Thoracic aorta (tissue), 2 donors: ENCODE results near the gene UNCX. TPM values are rescaled to one million over a fixed set of nuclear protein-coding genes. Genes with fewer than 3 reads are reported as not detected.
"Not testable (repeated sequence)": the region's sequence is repeated elsewhere in the genome, so short reads cannot be mapped to it uniquely, and the experiment has no call there.

Experiments used
- ATAC-seq: fragments of 150-250 bp; one replicate; pipeline ENCODE4 v1.8.0; 2017; ENCODE audit warnings: low read depth; ENCODE audit not compliant: insufficient number of reproducible peaks, low FRiP score
- DNase-seq: peaks from one replicate; pipeline ENCODE4 v3.0.0-alpha.2; 2020; ENCODE audit warnings: low spot score
- H3K27ac ChIP-seq, 2 donors: fragments of 200-600 bp; sonication (generic); 1 replicate in 1 of 2; 2 replicates in 1 of 2; pipeline ENCODE4 v1.5.1; 2016; ENCODE audit warnings: mild to moderate bottlenecking in 2 of 2, moderate library complexity in 2 of 2
- H3K27me3 ChIP-seq: fragments of 200-600 bp; sonication (generic); replicated peaks from 2 replicates; pipeline ENCODE4 v1.6.0; 2016; ENCODE audit warnings: mild to moderate bottlenecking; ENCODE audit not compliant: insufficient read depth
- H3K36me3 ChIP-seq: fragments of 200-600 bp; sonication (generic); one replicate; pipeline ENCODE4 v1.5.1; 2016
- H3K4me1 ChIP-seq, 2 donors: fragments of 200-600 bp; sonication (generic); 1 replicate in 1 of 2; 2 replicates in 1 of 2; pipeline versions ENCODE4 v1.5.1 to v1.6.0; 2016; ENCODE audit warnings: low read depth in 2 of 2, mild to moderate bottlenecking in 1 of 2; ENCODE audit not compliant: control insufficient read depth in 1 of 2
- H3K4me3 ChIP-seq: fragments of 200-600 bp; sonication (generic); 2 replicates; pipeline ENCODE4 v1.5.1; 2016; ENCODE audit warnings: mild to moderate bottlenecking
- H3K9me3 ChIP-seq: fragments of 200-600 bp; sonication (generic); 2 replicates; pipeline ENCODE4 v1.5.1; 2016
- CTCF ChIP-seq: fragments of 200-600 bp; sonication (generic); IDR thresholded peaks from one replicate; pipeline ENCODE4 v1.5.1; 2019; ENCODE audit warnings: antibody characterized with exemption
- total RNA-seq, 2 donors: library from RNA; depleted of rRNA; stranded (reverse); fragments of >200 nt; gene quantifications; one replicate each; pipeline versions ENCODE4 v1.1.0 to v1.2.3, GENCODE V29; 2016

Gene UNCX
- total RNA-seq, 2 donors from 2014 or later = not detected

- Histone ChIP-seq H3K4me3 (no peak overlapping the region), H3K36me3 (no peaks in the 10 kb centered on the region), H3K27me3 (no peaks in the 10 kb centered on the region), H3K9me3 (no peaks in the 10 kb centered on the region), H3K27ac (no peak overlapping the region), H3K4me1 (no peaks in the 10 kb centered on the region)
- TF ChIP-seq CTCF = peak; percentile 34
- DNase-seq = no peak
- ATAC-seq = no peak
Measured at GRCh38 chr7:1193593-1194424, 38.9 kb upstream of the UNCX start.

GRCh38 chr7:1196441-1196840, 36.2 kb upstream of the UNCX start:
- not testable (repeated sequence) for H3K4me3 ChIP-seq, H3K36me3 ChIP-seq, DNase-seq, H3K4me1 ChIP-seq, H3K27ac ChIP-seq, H3K9me3 ChIP-seq, ATAC-seq, H3K27me3 ChIP-seq

GRCh38 chr7:1196950-1197349, 35.7 kb upstream of the UNCX start:
- no peaks in the 10 kb centered on the region for H3K4me1 ChIP-seq
- H3K27ac ChIP-seq = no peak overlapping the region
- no peak overlapping the region for H3K4me3 ChIP-seq
- peaks cover 8% of the 10 kb centered on the region for H3K27me3 ChIP-seq
- DNase-seq = no peak
- ATAC-seq = no peak
- H3K9me3 ChIP-seq = no peaks in the 10 kb centered on the region
- no peaks in the 10 kb centered on the region for H3K36me3 ChIP-seq
- no peak for TF ChIP-seq CTCF

GRCh38 chr7:1197997-1198625, 34.6 kb upstream of the UNCX start:
- Histone ChIP-seq H3K27me3 (peaks cover 8% of the 10 kb centered on the region), H3K9me3 (no peaks in the 10 kb centered on the region)
- DNase-seq = no peak

GRCh38 chr7:1200045-1200444, 32.6 kb upstream of the UNCX start:
- no peaks in the 10 kb centered on the region for H3K9me3 ChIP-seq
- no peak for TF ChIP-seq CTCF
- no peak overlapping the region for H3K27ac ChIP-seq
- no peaks in the 10 kb centered on the region for H3K36me3 ChIP-seq
- DNase-seq = no peak
- H3K4me1 ChIP-seq = peaks cover 0 to 12% of the 10 kb centered on the region in 2 donors
- H3K27me3 ChIP-seq = peaks cover 8% of the 10 kb centered on the region
- no peak for ATAC-seq
- H3K4me3 ChIP-seq = no peak overlapping the region

More at GRCh38 chr7:1197997-1198625, 34.6 kb upstream of the UNCX start:
- no peak overlapping the region for H3K4me3 ChIP-seq
- no peak for ATAC-seq
- no peak for TF ChIP-seq CTCF
- no peak overlapping the region for H3K27ac ChIP-seq
- H3K4me1 ChIP-seq = no peaks in the 10 kb centered on the region
- no peaks in the 10 kb centered on the region for H3K36me3 ChIP-seq
